CD4-positive, CD25-positive, alpha-beta regulatory T cell (primary cell): ENCODE data around the gene OR52H1. TPM values are rescaled to one million over a fixed set of nuclear protein-coding genes. Genes with fewer than 3 reads are reported as not detected.
"Not testable (repeated sequence)": the region's sequence is repeated elsewhere in the genome, so short reads cannot be mapped to it uniquely, and the experiment has no call there.

Experiments used
- ATAC-seq, 2 donors: fragments of 150-1000 bp; cut with Tn5 transposase; one replicate each; pipeline ENCODE4 v1.10.0; 2021; ENCODE audit warnings: low read depth in 2 of 2, moderate number of reproducible peaks in 2 of 2, moderate library complexity in 1 of 2
- DNase-seq, 3 donors: peaks; one replicate each; pipeline versions ENCODE4 v3.0.0 to v3.0.0-alpha.2; 2012 to 2022; ENCODE audit warnings: mixed read lengths in 1 of 3
- H3K27ac ChIP-seq: one replicate; pipeline ENCODE4 v1.7.0; 2013; ENCODE audit warnings: mild to moderate bottlenecking, low read length; ENCODE audit not compliant: insufficient read depth, poor library complexity, severe bottlenecking
- H3K27me3 ChIP-seq: one replicate; pipeline ENCODE4 v1.7.0; 2013; ENCODE audit warnings: low read length; ENCODE audit not compliant: control insufficient read depth, insufficient read depth
- H3K36me3 ChIP-seq: one replicate; pipeline ENCODE4 v1.7.0; 2013; ENCODE audit warnings: mild to moderate bottlenecking, low read length, moderate library complexity; ENCODE audit not compliant: control insufficient read depth, insufficient read depth
- H3K4me1 ChIP-seq: 2 replicates; pipeline ENCODE4 v1.7.0; 2013; ENCODE audit warnings: mild to moderate bottlenecking, low read length; ENCODE audit not compliant: insufficient read depth, control insufficient read depth, poor library complexity, severe bottlenecking
- H3K4me3 ChIP-seq: one replicate; pipeline ENCODE4 v1.7.0; 2013; ENCODE audit warnings: low read depth, mild to moderate bottlenecking, low read length, moderate library complexity
- H3K9me3 ChIP-seq, 2 experiments: 1 replicate in 1 of 2; 2 replicates in 1 of 2; pipeline ENCODE4 v1.7.0; 2013; ENCODE audit warnings: low read length in 2 of 2, mild to moderate bottlenecking in 1 of 2, moderate library complexity in 1 of 2; ENCODE audit not compliant: control insufficient read depth in 2 of 2
- H3K27ac Mint-ChIP-seq, 3 donors: one replicate each; pipeline ENCODE4 v1.8.0; 2020 to 2022; ENCODE audit warnings: mild to moderate bottlenecking in 3 of 3, mixed read lengths in 3 of 3, moderate library complexity in 2 of 3
- H3K27me3 Mint-ChIP-seq: one replicate; pipeline ENCODE4 v1.8.0; 2022; ENCODE audit warnings: mild to moderate bottlenecking, mixed read lengths
- H3K36me3 Mint-ChIP-seq: one replicate; pipeline ENCODE4 v1.8.0; 2020; ENCODE audit warnings: mixed read lengths
- H3K4me1 Mint-ChIP-seq, 4 donors: one replicate each; pipeline ENCODE4 v1.8.0; 2020 to 2022; ENCODE audit warnings: mixed read lengths in 4 of 4, mild to moderate bottlenecking in 1 of 4
- H3K4me3 Mint-ChIP-seq, 4 donors: one replicate each; pipeline ENCODE4 v1.8.0; 2020 to 2022; ENCODE audit warnings: mild to moderate bottlenecking in 4 of 4, mixed read lengths in 4 of 4, moderate library complexity in 3 of 4
- H3K9me3 Mint-ChIP-seq, 7 donors: one replicate each; pipeline ENCODE4 v1.8.0; 2020 to 2022; ENCODE audit warnings: mixed read lengths in 7 of 7, mild to moderate bottlenecking in 3 of 7, moderate library complexity in 2 of 7
- polyA plus RNA-seq, 4 donors: library from polyadenylated mRNA; unstranded; fragments of 300-500 nt; fragmentation: Illumina TruSeq; gene quantifications; one replicate each; pipeline ENCODE4 v1.2.3, GENCODE V29; 2021
- total RNA-seq: library from RNA; stranded (reverse); gene quantifications from one replicate; pipeline ENCODE4 v1.2.3, GENCODE V29; 2022

The OR52H1 gene
- total RNA-seq (0.37 TPM), polyA plus RNA-seq (not detected)

- H3K9me3 Mint-ChIP-seq: peaks cover 0 to 3% (median 0%) of the 10 kb centered on the region in 7 donors
- ATAC-seq: no peak
- H3K27ac Mint-ChIP-seq: no peak within 1 kb of the TSS
These were observed at the start of gene OR52H1 for GRCh38 chr11:5548440-5548839. OR52H1 (minus strand) TSS chr11:5548540; CDS start chr11:5545505, 3,035 bp downstream.

GRCh38 chr11:5597953-5598352 lies 49.6 kb upstream of the OR52H1 start:
- no peak overlapping the region for H3K27ac ChIP-seq
- Mint-ChIP-seq H3K4me1 (peaks cover 0 to 8% (median 6%) of the 10 kb centered on the region in 4 donors), H3K27ac (no peak overlapping the region), H3K27me3 (peaks cover 23% of the 10 kb centered on the region), H3K36me3 (no peaks in the 10 kb centered on the region), H3K4me3 (no peak overlapping the region), H3K9me3 (no peaks in the 10 kb centered on the region)
- no peaks in the 10 kb centered on the region for H3K9me3 ChIP-seq
- no peak overlapping the region for H3K4me3 ChIP-seq
- H3K27me3 ChIP-seq: no peaks in the 10 kb centered on the region
- DNase-seq (no peak), ATAC-seq (no peak)
- H3K4me1 ChIP-seq: peaks cover 6% of the 10 kb centered on the region
- no peaks in the 10 kb centered on the region for H3K36me3 ChIP-seq

More at GRCh38 chr11:5548440-5548839, at the start of gene OR52H1:
- Histone ChIP-seq H3K27ac (no peak within 1 kb of the TSS), H3K36me3 (no peaks in the 10 kb centered on the region), H3K4me3 (no peak within 1 kb of the TSS), H3K9me3 (no peaks in the 10 kb centered on the region), H3K27me3 (no peaks in the 10 kb centered on the region), H3K4me1 (no peaks in the 10 kb centered on the region)
- no peaks in the 10 kb centered on the region for H3K36me3 Mint-ChIP-seq
- H3K4me1 Mint-ChIP-seq: no peaks in the 10 kb centered on the region
- no peak within 1 kb of the TSS for H3K4me3 Mint-ChIP-seq
- no peak for DNase-seq
- peaks cover 4% of the 10 kb centered on the region for H3K27me3 Mint-ChIP-seq

GRCh38 chr11:5596607-5597201 lies 48.4 kb upstream of the OR52H1 start, which contains the start of gene TRIM6:
TRIM6 (plus strand) TSS chr11:5596637; CDS start chr11:5596898, 261 bp downstream.
- no peak within 1 kb of the TSS for H3K27ac ChIP-seq
- H3K9me3 Mint-ChIP-seq: no peaks in the 10 kb centered on the region
- no peaks in the 10 kb centered on the region for H3K27me3 ChIP-seq
- peaks cover 0 to 8% (median 6%) of the 10 kb centered on the region in 4 donors for H3K4me1 Mint-ChIP-seq
- H3K27me3 Mint-ChIP-seq: peaks cover 23% of the 10 kb centered on the region
- H3K36me3 Mint-ChIP-seq: no peaks in the 10 kb centered on the region
- H3K4me1 ChIP-seq: peaks cover 6% of the 10 kb centered on the region
- no peak for ATAC-seq
- peak within 1 kb of the TSS; percentile 69 for H3K4me3 ChIP-seq
- H3K4me3 Mint-ChIP-seq: peak within 1 kb of the TSS; percentile 50 to 85 (median 84)
- H3K9me3 ChIP-seq: no peaks in the 10 kb centered on the region
- peak in 1 of 3 donors; percentile 11 for DNase-seq
- H3K36me3 ChIP-seq: no peaks in the 10 kb centered on the region
- H3K27ac Mint-ChIP-seq: peak within 1 kb of the TSS in 2 of 3 donors; percentile 64 to 76

GRCh38 chr11:5593146-5593545 lies 44.8 kb upstream of the OR52H1 start:
- Mint-ChIP-seq H3K4me1 (peaks cover 0 to 8% (median 6%) of the 10 kb centered on the region in 4 donors), H3K4me3 (no peak overlapping the region), H3K27ac (no peak overlapping the region), H3K27me3 (peaks cover 16% of the 10 kb centered on the region), H3K9me3 (no peaks in the 10 kb centered on the region), H3K36me3 (no peaks in the 10 kb centered on the region)
- no peak overlapping the region for H3K4me3 ChIP-seq
- peaks cover 6% of the 10 kb centered on the region for H3K4me1 ChIP-seq
- no peaks in the 10 kb centered on the region for H3K27me3 ChIP-seq
- ATAC-seq (no peak), DNase-seq (no peak)
- no peaks in the 10 kb centered on the region for H3K36me3 ChIP-seq
- H3K27ac ChIP-seq: no peak overlapping the region
- no peaks in the 10 kb centered on the region for H3K9me3 ChIP-seq

- H3K4me1 Mint-ChIP-seq: peaks cover 0 to 8% (median 6%) of the 10 kb centered on the region in 4 donors
- H3K9me3 ChIP-seq: no peaks in the 10 kb centered on the region
- peaks cover 6% of the 10 kb centered on the region for H3K4me1 ChIP-seq
- H3K27ac ChIP-seq: no peak overlapping the region
- ATAC-seq: no peak
- no peaks in the 10 kb centered on the region for H3K9me3 Mint-ChIP-seq
- H3K36me3 ChIP-seq: no peaks in the 10 kb centered on the region
- DNase-seq: no peak
- H3K4me3 ChIP-seq: no peak overlapping the region
- H3K4me3 Mint-ChIP-seq: no peak overlapping the region
- H3K36me3 Mint-ChIP-seq: no peaks in the 10 kb centered on the region
- no peaks in the 10 kb centered on the region for H3K27me3 ChIP-seq
- no peak overlapping the region for H3K27ac Mint-ChIP-seq
- H3K27me3 Mint-ChIP-seq: peaks cover 12% of the 10 kb centered on the region
These were observed 44.3 kb upstream of the OR52H1 start for GRCh38 chr11:5592615-5593014.

GRCh38 chr11:5591613-5592012 lies 43.3 kb upstream of the OR52H1 start:
- DNase-seq: no peak
- Histone ChIP-seq H3K4me1 (peaks cover 1% of the 10 kb centered on the region), H3K27me3 (no peaks in the 10 kb centered on the region), H3K4me3 (no peak overlapping the region), H3K9me3 (no peaks in the 10 kb centered on the region), H3K36me3 (no peaks in the 10 kb centered on the region), H3K27ac (no peak overlapping the region)
- Mint-ChIP-seq H3K9me3 (no peaks in the 10 kb centered on the region), H3K36me3 (no peaks in the 10 kb centered on the region), H3K27ac (no peak overlapping the region), H3K4me1 (peaks cover 0 to 5% (median 2%) of the 10 kb centered on the region in 4 donors), H3K27me3 (peaks cover 2% of the 10 kb centered on the region), H3K4me3 (no peak overlapping the region)
- ATAC-seq: no peak

GRCh38 chr11:5589906-5590305 lies 41.6 kb upstream of the OR52H1 start:
- H3K27me3 Mint-ChIP-seq, ATAC-seq, H3K4me1 ChIP-seq, H3K9me3 ChIP-seq, DNase-seq, H3K4me3 ChIP-seq, H3K4me3 Mint-ChIP-seq, H3K27ac Mint-ChIP-seq, H3K4me1 Mint-ChIP-seq, H3K9me3 Mint-ChIP-seq, H3K36me3 Mint-ChIP-seq, H3K27me3 ChIP-seq, H3K36me3 ChIP-seq, H3K27ac ChIP-seq: not testable (repeated sequence)

GRCh38 chr11:5584458-5584857 lies 36.1 kb upstream of the OR52H1 start:
- not testable (repeated sequence) for H3K4me3 ChIP-seq, H3K4me1 Mint-ChIP-seq, H3K27ac Mint-ChIP-seq, H3K9me3 Mint-ChIP-seq, H3K36me3 ChIP-seq, H3K4me1 ChIP-seq, ATAC-seq, H3K27ac ChIP-seq, H3K9me3 ChIP-seq, H3K27me3 ChIP-seq, H3K36me3 Mint-ChIP-seq, H3K4me3 Mint-ChIP-seq, H3K27me3 Mint-ChIP-seq, DNase-seq
